Activated B cell treated with CpG ODN at 0.5 μM for 24 hours (primary cell): ENCODE data around the gene ZFAND2B. TPM values are rescaled to one million over a fixed set of nuclear protein-coding genes. Genes with fewer than 3 reads are reported as not detected.
A peak's percentile ranks its signal among the peaks of the same experiment; 100 is the strongest.

Experiments used
- ATAC-seq: fragments of 200-7000 bp; cut with Tn5 transposase; one replicate; pipeline ENCODE4 v1.10.0; 2021; ENCODE audit warnings: low read depth, mild to moderate bottlenecking, moderate library complexity
- CTCF ChIA-PET: fragments of 350-600 bp; sonication (Branson Sonifier 250); formaldehyde crosslinking; loops from one replicate; lab custom pipeline; 2021; ENCODE audit warnings: antibody characterized with exemption; lab: Charles Lee
- POLR2A ChIA-PET: fragments of 350-600 bp; sonication (Branson Sonifier 250); formaldehyde crosslinking; loops from one replicate; lab custom pipeline; 2021; ENCODE audit warnings: antibody characterized with exemption; lab: Charles Lee
- DNase-seq: peaks from one replicate; pipeline ENCODE4 v3.0.0; 2022
- H3K27ac Mint-ChIP-seq: one replicate; pipeline ENCODE4 v1.8.0; 2020; ENCODE audit warnings: mixed read lengths
- H3K27me3 Mint-ChIP-seq: one replicate; pipeline ENCODE4 v1.8.0; 2021; ENCODE audit warnings: mixed read lengths
- H3K36me3 Mint-ChIP-seq: one replicate; pipeline ENCODE4 v1.8.0; 2021; ENCODE audit warnings: low read depth, mixed read lengths
- H3K4me1 Mint-ChIP-seq: one replicate; pipeline ENCODE4 v1.8.0; 2021; ENCODE audit warnings: mixed read lengths
- H3K4me3 Mint-ChIP-seq: one replicate; pipeline ENCODE4 v1.8.0; 2020; ENCODE audit warnings: mild to moderate bottlenecking, mixed read lengths
- H3K9me3 Mint-ChIP-seq: one replicate; pipeline ENCODE4 v1.8.0; 2020; ENCODE audit warnings: mixed read lengths
- CTCF ChIP-seq: fragments of 200-600 bp; IDR thresholded peaks from one replicate; pipeline ENCODE4 v1.8.0; 2022; ENCODE audit warnings: antibody characterized with exemption, mild to moderate bottlenecking
- intact Hi-C: fragments of 100-400 bp; cut with micrococcal nuclease; formaldehyde crosslinking; loops from one replicate; pipeline ENCODE4 v1.15.1; 2024
- total RNA-seq: library from RNA; stranded (reverse); gene quantifications from 2 replicates; pipeline ENCODE4 v1.2.3, GENCODE V29; 2022

The ZFAND2B gene
- total RNA-seq, 1 donor from 2014 or later, result 47.2 TPM

- DNase-seq (no peak), ATAC-seq (no peak)
- Mint-ChIP-seq H3K27ac (no peak overlapping the region), H3K36me3 (peaks cover 17% of the 10 kb centered on the region), H3K4me1 (peaks cover 19% of the 10 kb centered on the region), H3K4me3 (no peak overlapping the region), H3K27me3 (no peaks in the 10 kb centered on the region), H3K9me3 (no peaks in the 10 kb centered on the region)
- ChIA-PET CTCF (no interaction called here), POLR2A (interaction anchor here (1.1 kb wide), 1 partner anchor 28 kb away, joined by 4 read pairs; the partner anchor contains the start of gene CNPPD1)
- intact Hi-C loops, result no loop called here
- no peak for TF ChIP-seq CTCF
Observed at GRCh38 chr2:219204425-219205164, 2.0 kb upstream of the ZFAND2B start.

GRCh38 chr2:219205165-219205538 is 1.4 kb upstream of the ZFAND2B start:
- ATAC-seq (no peak), DNase-seq (no peak)
- CTCF ChIA-PET, result interaction anchor here (1.1 to 1.9 kb wide), 2 partner anchors 30 to 95 kb away, joined by 5 to 12 read pairs; partner anchors contain the start of gene CNPPD1
- intact Hi-C loops, result no loop called here
- Mint-ChIP-seq H3K27me3 (no peaks in the 10 kb centered on the region), H3K4me1 (peaks cover 19% of the 10 kb centered on the region), H3K4me3 (no peak overlapping the region), H3K27ac (peak overlapping the region; percentile 35), H3K9me3 (no peaks in the 10 kb centered on the region), H3K36me3 (peaks cover 18% of the 10 kb centered on the region)
- TF ChIP-seq CTCF, result no peak
- POLR2A ChIA-PET, result interaction anchor here (0.7 to 5.3 kb wide), 5 partner anchors 28 to 494 kb away, joined by 3 to 98 read pairs (median 21); partner anchors contain the start of genes CNPPD1, DNAJB2, RETREG2 and TUBA4A

- TF ChIP-seq CTCF, result no peak
- DNase-seq (no peak), ATAC-seq (no peak)
- no peaks in the 10 kb centered on the region for H3K27me3 Mint-ChIP-seq
- peak overlapping the region; percentile 88 for H3K4me3 Mint-ChIP-seq
- intact Hi-C loops, result loop anchor here (1.0 to 2.0 kb wide), 13 partner anchors 13 to 637 kb away; partner anchors contain the start of genes ANKZF1, ATG9A, CNOT9 and DNAJB2
- ChIA-PET POLR2A (interaction anchor here (0.6 to 5.3 kb wide), 25 partner anchors 9 to 938 kb away, joined by 3 to 98 read pairs (median 7); partner anchors contain the start of genes ABCB6, ANKZF1, ATG9A and CNPPD1), CTCF (interaction anchor here (0.6 to 1.9 kb wide), 8 partner anchors 31 to 506 kb away, joined by 3 to 12 read pairs (median 5); partner anchors contain the start of genes CNPPD1, GLB1L and STK16)
- H3K27ac Mint-ChIP-seq, result peak overlapping the region; percentile 95
- H3K9me3 Mint-ChIP-seq, result no peaks in the 10 kb centered on the region
- peaks cover 20% of the 10 kb centered on the region for H3K4me1 Mint-ChIP-seq
- H3K36me3 Mint-ChIP-seq, result peaks cover 20% of the 10 kb centered on the region
Observed at GRCh38 chr2:219205981-219206327, 628 bp upstream of the ZFAND2B start.

GRCh38 chr2:219207134-219207883 is 727 bp downstream of the ZFAND2B start:
- peaks cover 28% of the 10 kb centered on the region for H3K4me1 Mint-ChIP-seq
- ChIA-PET POLR2A (interaction anchor here (0.6 to 5.3 kb wide), 23 partner anchors 10 to 548 kb away, joined by 3 to 98 read pairs (median 7); partner anchors contain the start of genes ABCB6, ANKZF1, ATG9A and BCS1L), CTCF (interaction anchor here (1.5 to 1.9 kb wide), 2 partner anchors 32 to 88 kb away, joined by 6 to 12 read pairs; partner anchors contain the start of gene CNPPD1)
- no peaks in the 10 kb centered on the region for H3K27me3 Mint-ChIP-seq
- no peaks in the 10 kb centered on the region for H3K9me3 Mint-ChIP-seq
- DNase-seq, result no peak
- no peak for TF ChIP-seq CTCF
- H3K36me3 Mint-ChIP-seq, result peaks cover 20% of the 10 kb centered on the region
- ATAC-seq, result no peak
- peak overlapping the region; percentile 95 for H3K27ac Mint-ChIP-seq
- peak overlapping the region; percentile 88 for H3K4me3 Mint-ChIP-seq
- intact Hi-C loops, result loop anchor here (2.0 kb wide), 5 partner anchors 37 to 639 kb away; partner anchors contain the start of genes CNOT9, GLB1L, STK16 and TTLL4
